Stimulated activated naive CD4-positive, alpha-beta T cell treated with Interleukin-2 at 50 U/mL for 16 hours (primary cell): ENCODE results near the gene CHAD.

Experiments used
- DNase-seq: peaks from one replicate; lab custom pipeline; 2025; lab: John Stamatoyannopoulos, UW

CHAD gene

GRCh38 chr17:50458701-50459676 is 9.7 kb downstream of the CHAD start:
- DNase-seq = no peak

- no peak for DNase-seq
Measured at GRCh38 chr17:50458270-50458669, 10.4 kb downstream of the CHAD start.

GRCh38 chr17:50457621-50458020 is 11.1 kb downstream of the CHAD start:
- DNase-seq = no peak

GRCh38 chr17:50453901-50454300 is 14.8 kb downstream of the CHAD start:
- no peak for DNase-seq

- no peak for DNase-seq
Measured at GRCh38 chr17:50452630-50453300, 15.9 kb downstream of the CHAD start.

- no peak for DNase-seq
Measured at GRCh38 chr17:50451943-50452629, 16.6 kb downstream of the CHAD start.

- no peak for DNase-seq
Measured at GRCh38 chr17:50448643-50449042, 20.0 kb downstream of the CHAD start.

GRCh38 chr17:50447870-50448595 is 20.6 kb downstream of the CHAD start:
- no peak for DNase-seq

- no peak for DNase-seq
Measured at GRCh38 chr17:50445730-50446325, 22.9 kb downstream of the CHAD start.

GRCh38 chr17:50444841-50445715 is 23.6 kb downstream of the CHAD start:
- no peak for DNase-seq

GRCh38 chr17:50443505-50443974 is 25.1 kb downstream of the CHAD start:
- DNase-seq = no peak

- DNase-seq = no peak
Measured at GRCh38 chr17:50440838-50441829, 27.5 kb downstream of the CHAD start.

- no peak for DNase-seq
Measured at GRCh38 chr17:50440172-50440837, 28.4 kb downstream of the CHAD start.

- DNase-seq = no peak
Measured at GRCh38 chr17:50439008-50439407, 29.7 kb downstream of the CHAD start.

- DNase-seq = no peak
Measured at GRCh38 chr17:50437409-50437808, 31.3 kb downstream of the CHAD start.

GRCh38 chr17:50432125-50432762 is 36.4 kb downstream of the CHAD start:
- no peak for DNase-seq

- DNase-seq = no peak
Measured at GRCh38 chr17:50430821-50431618, 37.7 kb downstream of the CHAD start.
